Common myeloid progenitor, CD34-positive (primary cell): ENCODE results near the gene POR.

Source experiments
- CTCF ChIA-PET: fragments of 350-600 bp; sonication (Branson Sonifier 250); formaldehyde crosslinking; loops from one replicate; lab custom pipeline; 2021; ENCODE audit warnings: antibody characterized with exemption; lab: Charles Lee
- POLR2A ChIA-PET: fragments of 350-600 bp; sonication (Branson Sonifier 250); formaldehyde crosslinking; loops from one replicate; lab custom pipeline; 2021; ENCODE audit warnings: antibody characterized with exemption; lab: Charles Lee
- DNase-seq, 3 donors: peaks; one replicate each; pipeline versions ENCODE4 v3.0.0 to v3.0.0-alpha.2; 2013
- H3K27ac ChIP-seq, 2 experiments: 1 replicate in 1 of 2; 2 replicates in 1 of 2; pipeline ENCODE4 v1.7.0; 2013; ENCODE audit warnings: inconsistent platforms in 2 of 2, low read length in 2 of 2, mild to moderate bottlenecking in 2 of 2, low read depth in 1 of 2, moderate library complexity in 1 of 2; ENCODE audit not compliant: severe bottlenecking in 2 of 2, insufficient read depth in 1 of 2, poor library complexity in 1 of 2
- H3K27me3 ChIP-seq, 5 experiments: replicated peaks in 2 of 5; 1 replicate in 3 of 5; 2 replicates in 2 of 5; pipeline versions ENCODE4 v1.6.1 to v1.7.0; 2013; ENCODE audit warnings: low read length in 4 of 5, mild to moderate bottlenecking in 2 of 5, moderate library complexity in 2 of 5, inconsistent platforms in 1 of 5; ENCODE audit not compliant: insufficient read depth in 5 of 5, control insufficient read depth in 4 of 5
- H3K36me3 ChIP-seq, 4 experiments: 1 replicate in 2 of 4; 2 replicates in 2 of 4; pipeline versions ENCODE4 v1.6.1 to v1.7.0; 2013; ENCODE audit warnings: low read length in 3 of 4, control low read depth in 1 of 4, mild to moderate bottlenecking in 1 of 4; ENCODE audit not compliant: control insufficient read depth in 4 of 4, insufficient read depth in 4 of 4
- H3K4me1 ChIP-seq, 4 experiments: 1 replicate in 3 of 4; 2 replicates in 1 of 4; pipeline versions ENCODE4 v1.6.1 to v1.7.1; 2013; ENCODE audit warnings: low read length in 3 of 4, mild to moderate bottlenecking in 3 of 4, control low read depth in 1 of 4, inconsistent platforms in 1 of 4, moderate library complexity in 1 of 4; ENCODE audit not compliant: control insufficient read depth in 4 of 4, insufficient read depth in 4 of 4; ENCODE audit errors: control extremely low read depth in 1 of 4
- H3K4me3 ChIP-seq, 7 experiments: 1 replicate in 4 of 7; 2 replicates in 3 of 7; pipeline versions ENCODE4 v1.5.1 to v1.7.0; 2013; ENCODE audit warnings: mild to moderate bottlenecking in 7 of 7, low read length in 6 of 7, moderate library complexity in 6 of 7, inconsistent platforms in 2 of 7, low read depth in 2 of 7, control low read depth in 1 of 7; ENCODE audit not compliant: insufficient read depth in 4 of 7, control insufficient read depth in 1 of 7; ENCODE audit errors: extremely low read depth in 1 of 7
- H3K9me3 ChIP-seq, 5 experiments: 1 replicate in 4 of 5; 2 replicates in 1 of 5; pipeline versions ENCODE4 v1.6.1 to v1.7.1; 2013; ENCODE audit warnings: low read length in 4 of 5, mild to moderate bottlenecking in 2 of 5, inconsistent platforms in 1 of 5, low read depth in 1 of 5, moderate library complexity in 1 of 5; ENCODE audit not compliant: control insufficient read depth in 4 of 5, insufficient read depth in 2 of 5; ENCODE audit errors: control extremely low read depth in 1 of 5
- WGBS: methylation state at CpG from one replicate; pipeline ENCODE4 v1.1.5; 2013; ENCODE audit not compliant: insufficient coverage; 5-methylcytosine and 5-hydroxymethylcytosine counted together

POR gene

DNA sequence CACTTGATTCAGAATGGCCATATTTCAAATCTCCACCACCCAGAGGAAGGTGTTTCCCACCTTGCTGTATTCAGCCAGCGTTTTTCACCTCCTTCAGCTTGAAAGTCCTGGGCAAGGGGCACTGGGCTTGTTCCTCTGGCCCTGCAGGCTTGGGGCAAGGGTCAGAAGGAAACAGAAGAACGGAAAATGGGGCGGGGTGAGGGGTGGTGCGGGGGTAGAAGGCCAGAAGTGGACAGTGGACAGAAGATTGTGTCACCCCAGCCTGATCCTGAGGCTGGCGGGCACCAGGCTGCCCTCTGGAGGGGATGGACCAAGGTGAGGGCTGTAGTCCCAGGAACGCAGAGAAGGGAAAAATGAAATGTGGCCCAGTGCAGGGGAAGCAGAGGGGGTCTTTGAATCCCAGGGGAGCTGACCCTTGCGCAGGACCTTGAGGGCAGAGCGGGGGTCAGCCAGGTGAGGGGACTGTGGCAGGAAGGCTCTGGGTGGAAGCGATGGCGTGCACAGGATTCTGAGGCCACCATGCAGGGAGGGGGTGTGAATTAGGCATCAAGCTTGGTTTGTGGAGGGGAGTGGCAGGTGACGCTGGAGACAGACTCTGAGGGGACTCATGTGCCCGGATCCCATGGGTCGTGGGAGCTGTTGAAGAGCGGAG lies 56.5 kb downstream of the POR start:
- no peak overlapping the region for H3K4me3 ChIP-seq
- peaks cover 0 to 10% (median 0%) of the 10 kb centered on the region in 4 experiments for H3K36me3 ChIP-seq
- H3K27ac ChIP-seq, result no peak overlapping the region
- peaks cover 0 to 23% (median 12%) of the 10 kb centered on the region in 4 experiments for H3K4me1 ChIP-seq
- POLR2A ChIA-PET, result no interaction called here
- 97% methylated on average over 13 of the region's 14 CpGs for WGBS
- H3K9me3 ChIP-seq, result no peaks in the 10 kb centered on the region
- CTCF ChIA-PET, result interaction anchor here (0.6 to 0.9 kb wide), 2 partner anchors 105 to 391 kb away, joined by 3 read pairs; no protein-coding TSS in a partner anchor
- H3K27me3 ChIP-seq, result no peaks in the 10 kb centered on the region
- DNase-seq, result no peak

- Histone ChIP-seq H3K4me3 (no peak overlapping the region), H3K4me1 (peaks cover 0 to 20% (median 9%) of the 10 kb centered on the region in 4 experiments), H3K9me3 (no peaks in the 10 kb centered on the region), H3K27ac (no peak overlapping the region), H3K36me3 (peaks cover 0 to 10% (median 0%) of the 10 kb centered on the region in 4 experiments), H3K27me3 (no peaks in the 10 kb centered on the region)
- ChIA-PET CTCF (interaction anchor here (0.9 to 1.0 kb wide), 2 partner anchors 49 to 392 kb away, joined by 3 read pairs; no protein-coding TSS in a partner anchor), POLR2A (no interaction called here)
- DNase-seq, result peak in 2 of 3 donors; percentile 30 to 57
- 82% methylated on average over 18 of the region's 19 CpGs for WGBS
Measured at GRCh38 chr7:75971961-75972763, 57.2 kb downstream of the POR start.

DNA sequence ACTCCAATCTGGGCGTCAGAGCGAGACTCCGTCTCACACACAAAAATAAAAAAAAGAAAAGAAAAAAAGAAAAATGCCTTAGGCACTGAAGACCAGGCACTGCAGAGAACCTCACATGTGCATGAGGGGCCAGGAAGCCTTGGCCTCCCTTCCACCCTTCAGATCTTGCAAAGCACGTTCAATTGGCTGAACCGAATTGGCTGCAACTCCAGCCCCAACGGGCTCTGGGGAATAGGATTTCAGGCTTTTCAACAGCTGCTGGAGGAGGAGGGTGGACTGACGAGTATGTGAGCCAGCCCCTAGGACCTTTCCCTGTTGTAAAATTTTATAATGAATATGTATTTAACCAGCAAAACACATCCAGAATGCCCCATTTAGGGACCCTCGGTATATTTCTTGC lies 62.8 kb downstream of the POR start:
- ChIA-PET CTCF (no interaction called here), POLR2A (no interaction called here)
- Histone ChIP-seq H3K27ac (no peak overlapping the region), H3K36me3 (peaks cover 0 to 33% (median 5%) of the 10 kb centered on the region in 4 experiments), H3K4me1 (no peaks in the 10 kb centered on the region), H3K9me3 (no peaks in the 10 kb centered on the region), H3K27me3 (no peaks in the 10 kb centered on the region), H3K4me3 (no peak overlapping the region)
- 94% methylated on average over 3 of the region's 8 CpGs for WGBS
- DNase-seq, result no peak

DNA sequence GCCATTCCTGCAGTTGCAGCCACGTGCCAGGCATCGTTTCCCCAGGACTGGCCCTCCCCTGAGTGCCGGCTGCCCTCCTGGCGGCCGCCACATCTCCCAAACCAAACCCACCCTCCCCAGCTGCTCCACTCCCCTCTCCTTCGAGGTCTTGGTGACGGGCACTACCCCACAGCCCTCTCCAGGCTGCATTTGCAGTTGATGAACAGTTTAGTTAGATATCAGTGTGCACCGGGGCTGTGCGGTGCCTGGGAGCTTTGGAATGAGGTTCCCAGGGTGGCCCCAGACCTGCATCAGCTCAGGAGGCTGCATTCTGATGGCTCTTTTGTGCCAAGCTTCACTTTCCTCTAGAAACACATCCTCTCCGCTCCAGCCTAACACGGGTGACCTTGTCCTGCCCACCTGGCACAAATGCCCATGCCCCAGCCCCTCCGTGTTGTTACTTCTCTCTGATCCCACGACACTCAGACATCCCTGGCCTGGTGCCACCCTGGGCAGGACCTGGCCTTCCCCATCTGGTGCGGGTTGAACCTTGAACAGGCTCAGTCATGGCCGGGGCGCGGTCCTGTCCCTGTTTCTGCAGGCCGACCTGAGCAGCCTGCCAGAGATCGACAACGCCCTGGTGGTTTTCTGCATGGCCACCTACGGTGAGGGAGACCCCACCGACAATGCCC lies 64.9 kb downstream of the POR start:
- no peak overlapping the region for H3K4me3 ChIP-seq
- ChIA-PET POLR2A (no interaction called here), CTCF (no interaction called here)
- H3K36me3 ChIP-seq, result peaks cover 0 to 52% (median 12%) of the 10 kb centered on the region in 4 experiments
- no peaks in the 10 kb centered on the region for H3K4me1 ChIP-seq
- no peaks in the 10 kb centered on the region for H3K27me3 ChIP-seq
- DNase-seq, result no peak
- 96% methylated on average over 18 of the region's 22 CpGs for WGBS
- H3K27ac ChIP-seq, result no peak overlapping the region
- no peaks in the 10 kb centered on the region for H3K9me3 ChIP-seq

- DNase-seq, result no peak
- Histone ChIP-seq H3K27me3 (no peaks in the 10 kb centered on the region), H3K9me3 (no peaks in the 10 kb centered on the region), H3K36me3 (peaks cover 0 to 59% (median 15%) of the 10 kb centered on the region in 4 experiments), H3K4me1 (no peaks in the 10 kb centered on the region), H3K27ac (no peak overlapping the region), H3K4me3 (no peak overlapping the region)
- POLR2A ChIA-PET, result no interaction called here
- WGBS, result 96% methylated on average over 28 of the region's 29 CpGs
- CTCF ChIA-PET, result no interaction called here
Measured at GRCh38 chr7:75980430-75981202, 65.7 kb downstream of the POR start.

- H3K9me3 ChIP-seq, result no peaks in the 10 kb centered on the region
- no peak overlapping the region for H3K27ac ChIP-seq
- no peaks in the 10 kb centered on the region for H3K4me1 ChIP-seq
- ChIA-PET CTCF (no interaction called here), POLR2A (no interaction called here)
- no peak overlapping the region for H3K4me3 ChIP-seq
- peaks cover 0 to 64% (median 18%) of the 10 kb centered on the region in 4 experiments for H3K36me3 ChIP-seq
- no peak for DNase-seq
- 89% methylated on average over 12 of the region's 12 CpGs for WGBS
- no peaks in the 10 kb centered on the region for H3K27me3 ChIP-seq
Measured at GRCh38 chr7:75981203-75981452, 66.2 kb downstream of the POR start.
